Parathyroid adenoma (tissue), 2 donors: ENCODE results near the gene ATRIP.

Experiments
- H2AFZ ChIP-seq: fragments of 300-600 bp; sonication (generic); one replicate; pipeline ENCODE4 v1.7.0; 2017; ENCODE audit warnings: antibody characterized with exemption, mild to moderate bottlenecking
- H3K27ac ChIP-seq: fragments of 300-600 bp; sonication (generic); one replicate; pipeline ENCODE4 v1.7.0; 2017
- H3K27me3 ChIP-seq: fragments of 300-600 bp; sonication (generic); one replicate; pipeline ENCODE4 v1.7.0; 2017; ENCODE audit warnings: low read length; ENCODE audit not compliant: control insufficient read depth, insufficient read depth
- H3K36me3 ChIP-seq: fragments of 300-600 bp; sonication (generic); one replicate; pipeline ENCODE4 v1.7.0; 2017; ENCODE audit warnings: low read length; ENCODE audit not compliant: control insufficient read depth, insufficient read depth
- H3K4me1 ChIP-seq: fragments of 300-600 bp; sonication (generic); one replicate; pipeline ENCODE4 v1.7.0; 2017; ENCODE audit warnings: control low read depth
- H3K4me2 ChIP-seq: fragments of 300-600 bp; sonication (generic); one replicate; pipeline ENCODE4 v1.7.0; 2017; ENCODE audit warnings: low read length
- H3K4me3 ChIP-seq: fragments of 300-600 bp; sonication (generic); one replicate; pipeline ENCODE4 v1.7.0; 2017; ENCODE audit warnings: low read depth, low read length
- H3K79me2 ChIP-seq: fragments of 300-600 bp; sonication (generic); one replicate; pipeline ENCODE4 v1.7.0; 2017; ENCODE audit warnings: control low read depth
- H3K9ac ChIP-seq: fragments of 300-600 bp; sonication (generic); one replicate; pipeline ENCODE4 v1.7.0; 2017; ENCODE audit warnings: mild to moderate bottlenecking
- H3K9me3 ChIP-seq: fragments of 300-600 bp; sonication (generic); one replicate; pipeline ENCODE4 v1.7.0; 2017; ENCODE audit warnings: low read length; ENCODE audit not compliant: control insufficient read depth
- TF ChIP-seq, protein P1 (sequence below): fragments of 300-600 bp; sonication (generic); IDR thresholded peaks from one replicate; pipeline ENCODE4 v1.7.0; 2017; ENCODE audit warnings: antibody characterized with exemption, mild to moderate bottlenecking
- donor health status: primary hyperparathyroidism.

The ATRIP gene

DNA sequence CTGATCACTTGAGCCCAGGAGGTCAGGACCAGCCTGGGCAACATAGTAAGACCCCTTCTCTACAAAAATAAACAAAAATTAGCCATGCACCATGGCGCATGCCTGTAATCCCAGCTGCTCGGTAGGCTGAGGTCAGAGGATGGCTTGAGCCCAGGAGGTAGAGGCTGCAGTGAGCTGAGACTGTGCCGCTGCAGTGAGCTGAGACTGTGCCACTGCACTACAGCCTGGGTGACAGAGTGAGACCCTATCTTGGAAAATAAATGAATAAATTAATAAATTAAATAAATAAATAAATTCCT is 46.6 kb downstream of the ATRIP start:
- Histone ChIP-seq H3K27ac (no peak overlapping the region), H3K27me3 (no peaks in the 10 kb centered on the region), H3K4me2 (no peak overlapping the region), H2AFZ (no peak overlapping the region), H3K4me3 (no peak overlapping the region), H3K36me3 (no peaks in the 10 kb centered on the region), H3K79me2 (no peaks in the 10 kb centered on the region), H3K4me1 (no peaks in the 10 kb centered on the region), H3K9ac (no peak overlapping the region), H3K9me3 (no peaks in the 10 kb centered on the region)
- TF ChIP-seq, protein P1, sequence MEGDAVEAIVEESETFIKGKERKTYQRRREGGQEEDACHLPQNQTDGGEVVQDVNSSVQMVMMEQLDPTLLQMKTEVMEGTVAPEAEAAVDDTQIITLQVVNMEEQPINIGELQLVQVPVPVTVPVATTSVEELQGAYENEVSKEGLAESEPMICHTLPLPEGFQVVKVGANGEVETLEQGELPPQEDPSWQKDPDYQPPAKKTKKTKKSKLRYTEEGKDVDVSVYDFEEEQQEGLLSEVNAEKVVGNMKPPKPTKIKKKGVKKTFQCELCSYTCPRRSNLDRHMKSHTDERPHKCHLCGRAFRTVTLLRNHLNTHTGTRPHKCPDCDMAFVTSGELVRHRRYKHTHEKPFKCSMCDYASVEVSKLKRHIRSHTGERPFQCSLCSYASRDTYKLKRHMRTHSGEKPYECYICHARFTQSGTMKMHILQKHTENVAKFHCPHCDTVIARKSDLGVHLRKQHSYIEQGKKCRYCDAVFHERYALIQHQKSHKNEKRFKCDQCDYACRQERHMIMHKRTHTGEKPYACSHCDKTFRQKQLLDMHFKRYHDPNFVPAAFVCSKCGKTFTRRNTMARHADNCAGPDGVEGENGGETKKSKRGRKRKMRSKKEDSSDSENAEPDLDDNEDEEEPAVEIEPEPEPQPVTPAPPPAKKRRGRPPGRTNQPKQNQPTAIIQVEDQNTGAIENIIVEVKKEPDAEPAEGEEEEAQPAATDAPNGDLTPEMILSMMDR = no peak

DNA sequence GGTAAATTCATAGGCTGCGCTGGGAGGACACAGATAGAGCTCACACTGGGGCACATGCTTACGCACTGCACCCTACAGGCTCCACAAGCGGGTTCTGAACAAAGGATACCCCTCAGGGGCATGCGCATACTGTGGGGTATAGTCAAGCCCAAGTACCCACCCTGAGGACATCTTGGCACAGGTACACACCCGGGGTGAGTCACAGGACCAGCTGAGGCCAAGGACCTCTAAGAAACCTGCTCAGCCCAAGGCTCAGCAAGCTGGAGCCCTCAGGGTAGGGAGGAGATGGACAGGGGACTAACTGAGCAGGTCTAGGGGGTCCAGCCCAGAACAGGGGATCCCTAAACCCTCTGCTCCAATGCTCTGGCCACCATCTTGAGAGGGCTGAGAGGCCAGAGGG is 54.1 kb downstream of the ATRIP start:
- Histone ChIP-seq H3K9ac (no peak overlapping the region), H3K4me1 (peaks cover 9% of the 10 kb centered on the region), H3K36me3 (no peaks in the 10 kb centered on the region), H3K4me3 (no peak overlapping the region), H3K79me2 (no peaks in the 10 kb centered on the region), H3K9me3 (no peaks in the 10 kb centered on the region), H3K4me2 (no peak overlapping the region), H2AFZ (no peak overlapping the region), H3K27me3 (no peaks in the 10 kb centered on the region), H3K27ac (no peak overlapping the region)
- TF ChIP-seq, protein P1 = no peak

DNA sequence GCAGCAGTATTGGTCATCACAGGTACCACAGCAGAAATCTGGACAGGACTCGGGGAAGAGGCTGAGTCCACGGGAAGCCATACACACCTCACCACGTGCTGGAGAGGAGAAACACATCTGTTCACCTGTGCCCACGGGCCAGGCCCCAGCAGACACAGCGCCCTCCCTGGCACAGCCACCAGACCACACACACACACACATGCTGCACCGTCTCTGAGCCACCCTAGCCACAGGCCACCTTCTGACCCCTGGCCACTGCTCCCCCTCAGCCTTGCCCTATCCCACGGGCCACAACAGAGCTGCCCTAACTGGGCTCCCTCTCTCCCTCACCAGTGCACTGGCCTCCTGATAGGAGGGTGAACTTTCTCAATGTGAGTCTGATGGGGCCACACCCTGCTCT is 54.7 kb downstream of the ATRIP start:
- Histone ChIP-seq H2AFZ (no peak overlapping the region), H3K36me3 (no peaks in the 10 kb centered on the region), H3K4me1 (peaks cover 9% of the 10 kb centered on the region), H3K9me3 (no peaks in the 10 kb centered on the region), H3K27ac (no peak overlapping the region), H3K27me3 (no peaks in the 10 kb centered on the region), H3K4me2 (no peak overlapping the region), H3K9ac (no peak overlapping the region), H3K79me2 (no peaks in the 10 kb centered on the region), H3K4me3 (no peak overlapping the region)
- TF ChIP-seq, protein P1 = no peak

DNA sequence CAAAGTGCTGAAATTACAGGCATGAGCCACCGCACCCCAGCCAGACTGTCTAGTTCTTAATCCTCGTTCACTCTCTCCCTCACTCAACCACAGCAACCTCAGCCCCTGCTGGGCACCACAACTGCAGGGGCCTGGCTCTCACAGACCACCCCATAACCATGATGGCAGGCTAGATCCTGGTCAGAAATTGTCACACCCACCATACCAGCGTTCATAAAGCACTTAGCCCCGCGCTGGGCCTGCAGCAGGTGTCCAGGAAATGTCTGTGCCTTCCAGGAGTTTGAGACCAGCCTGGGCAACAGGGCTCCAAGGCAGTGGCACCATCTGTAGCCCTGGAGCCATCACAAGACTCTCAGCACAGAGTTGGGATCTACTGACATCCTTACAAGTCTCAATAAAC is 55.6 kb downstream of the ATRIP start:
- Histone ChIP-seq H3K36me3 (no peaks in the 10 kb centered on the region), H3K79me2 (no peaks in the 10 kb centered on the region), H3K9me3 (no peaks in the 10 kb centered on the region), H3K4me2 (no peak overlapping the region), H3K27me3 (no peaks in the 10 kb centered on the region), H2AFZ (no peak overlapping the region), H3K27ac (no peak overlapping the region), H3K9ac (no peak overlapping the region), H3K4me1 (peaks cover 9% of the 10 kb centered on the region), H3K4me3 (no peak overlapping the region)
- TF ChIP-seq, protein P1 = no peak

DNA sequence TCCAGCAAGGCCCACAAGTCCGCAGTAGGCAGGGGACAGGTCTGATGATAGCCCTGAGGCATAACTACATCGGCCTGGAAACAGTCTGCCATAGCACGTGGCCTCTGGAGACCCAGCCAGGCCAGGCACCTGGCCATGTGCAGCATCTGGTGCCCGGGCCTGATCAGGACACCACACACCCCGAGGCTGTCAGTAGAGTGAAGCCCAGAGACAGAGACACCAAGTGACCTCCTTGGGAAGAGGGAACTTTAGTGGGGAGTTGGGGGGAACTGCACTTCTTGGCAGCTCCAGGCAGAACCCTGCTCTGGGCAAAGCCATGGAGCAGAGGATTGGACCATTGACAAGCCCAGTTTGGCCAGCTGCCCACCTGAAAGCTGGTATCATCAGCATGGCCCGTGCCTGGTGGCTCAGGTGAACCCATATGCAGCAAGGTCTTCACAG is 56.2 kb downstream of the ATRIP start:
- no peak overlapping the region for H3K4me2 ChIP-seq
- H3K79me2 ChIP-seq = no peaks in the 10 kb centered on the region
- TF ChIP-seq, protein P1 = no peak
- no peaks in the 10 kb centered on the region for H3K27me3 ChIP-seq
- H2AFZ ChIP-seq = peak overlapping the region; percentile 93
- no peak overlapping the region for H3K9ac ChIP-seq
- H3K9me3 ChIP-seq = no peaks in the 10 kb centered on the region
- H3K4me1 ChIP-seq = peaks cover 10% of the 10 kb centered on the region
- no peak overlapping the region for H3K4me3 ChIP-seq
- no peaks in the 10 kb centered on the region for H3K36me3 ChIP-seq
- peak overlapping the region; percentile 88 for H3K27ac ChIP-seq
